DND-41 (cell line): ENCODE results near the gene SLC5A6.
A peak's percentile ranks its signal among the peaks of the same experiment; 100 is the strongest.

Experiments used
- ATAC-seq: fragments of 200-7000 bp; cut with Tn5 transposase; 3 replicates; pipeline ENCODE4 v1.9.1; 2021; ENCODE audit warnings: low read depth; ENCODE audit not compliant: insufficient read depth
- DNase-seq: peaks from one replicate; pipeline ENCODE4 v3.0.0-alpha.2; 2020
- H2AFZ ChIP-seq: 2 replicates; pipeline ENCODE4 v1.6.0; 2012; ENCODE audit warnings: low read depth, low read length
- H3K27ac ChIP-seq: 2 replicates; pipeline ENCODE4 v1.5.1; 2012; ENCODE audit warnings: low read length, inconsistent platforms
- H3K27me3 ChIP-seq: fragments of 200-600 bp; sonication (generic); 2 replicates; pipeline ENCODE4 v1.6.0; 2012; ENCODE audit warnings: low read length, mild to moderate bottlenecking, inconsistent platforms; ENCODE audit not compliant: insufficient read depth, poor library complexity
- H3K36me3 ChIP-seq: 2 replicates; pipeline ENCODE4 v1.5.1; 2012; ENCODE audit warnings: low read length, inconsistent platforms; ENCODE audit not compliant: insufficient read depth
- H3K4me1 ChIP-seq: 2 replicates; pipeline ENCODE4 v1.5.1; 2012; ENCODE audit warnings: mild to moderate bottlenecking, low read length; ENCODE audit not compliant: insufficient read depth
- H3K4me2 ChIP-seq: 2 replicates; pipeline ENCODE4 v1.6.0; 2012; ENCODE audit warnings: mild to moderate bottlenecking, moderate library complexity, low read length, inconsistent platforms; ENCODE audit not compliant: insufficient read depth
- H3K4me3 ChIP-seq, 2 experiments: fragments of 200-600 bp in 1 of 2; shearing (Covaris generic) in 1 of 2; 2 replicates each; pipeline ENCODE4 v1.5.1; 2012 to 2016; ENCODE audit warnings: inconsistent platforms in 2 of 2, low read length in 2 of 2, mild to moderate bottlenecking in 2 of 2, low read depth in 1 of 2, moderate library complexity in 1 of 2
- H3K79me2 ChIP-seq: 2 replicates; pipeline ENCODE4 v1.6.0; 2012; ENCODE audit warnings: low read length, inconsistent platforms; ENCODE audit not compliant: insufficient read depth
- H3K9ac ChIP-seq: 2 replicates; pipeline ENCODE4 v1.6.0; 2012; ENCODE audit warnings: low read depth, mild to moderate bottlenecking, inconsistent platforms, low read length, moderate library complexity
- H3K9me3 ChIP-seq: 2 replicates; pipeline ENCODE4 v1.5.1; 2012; ENCODE audit warnings: low read length, moderate library complexity, mild to moderate bottlenecking, inconsistent platforms; ENCODE audit not compliant: insufficient read depth, severe bottlenecking
- H4K20me1 ChIP-seq: 2 replicates; pipeline ENCODE4 v1.6.0; 2012; ENCODE audit warnings: low read length; ENCODE audit not compliant: insufficient read depth
- EZH2 ChIP-seq: IDR thresholded peaks from 3 replicates; pipeline ENCODE4 v1.6.1; 2012; ENCODE audit warnings: borderline replicate concordance, low read depth, mild to moderate bottlenecking, moderate library complexity, low read length, inconsistent platforms; ENCODE audit not compliant: severe bottlenecking
- TF ChIP-seq, protein P1 (sequence below): IDR thresholded peaks from 2 replicates; pipeline ENCODE4 v1.5.1; 2012; ENCODE audit warnings: borderline replicate concordance, low read length, moderate library complexity, mild to moderate bottlenecking; ENCODE audit not compliant: poor library complexity, severe bottlenecking; ENCODE audit errors: extremely low read depth

The SLC5A6 gene

DNA sequence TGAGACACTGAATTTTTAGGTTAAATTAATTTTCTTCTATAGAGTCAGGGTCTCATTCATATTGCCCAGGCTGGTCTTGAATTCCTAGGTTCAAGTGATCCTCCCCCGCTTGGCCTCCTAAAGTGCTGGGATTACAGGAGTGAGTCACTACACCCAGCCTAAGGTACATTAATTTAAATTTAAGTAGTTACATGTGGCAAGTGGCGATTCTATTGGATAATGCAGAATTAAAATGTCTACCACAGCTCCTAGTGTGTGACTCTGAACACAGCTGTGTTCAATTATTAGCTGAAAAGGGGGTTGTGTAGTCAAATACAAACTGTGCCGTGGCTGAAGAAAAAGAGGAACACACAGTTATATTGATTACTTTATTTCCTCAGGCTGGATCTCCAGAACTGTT is 2.9 kb upstream of the SLC5A6 start:
- Histone ChIP-seq H3K27me3 (no peaks in the 10 kb centered on the region), H3K4me1 (peaks cover 58% of the 10 kb centered on the region), H3K9ac (no peak overlapping the region), H3K4me2 (no peak overlapping the region), H3K36me3 (peaks cover 44% of the 10 kb centered on the region), H3K9me3 (no peaks in the 10 kb centered on the region), H3K27ac (no peak overlapping the region), H2AFZ (no peak overlapping the region), H3K79me2 (peaks cover 63% of the 10 kb centered on the region), H4K20me1 (no peaks in the 10 kb centered on the region), H3K4me3 (no peak overlapping the region)
- TF ChIP-seq, protein P1, sequence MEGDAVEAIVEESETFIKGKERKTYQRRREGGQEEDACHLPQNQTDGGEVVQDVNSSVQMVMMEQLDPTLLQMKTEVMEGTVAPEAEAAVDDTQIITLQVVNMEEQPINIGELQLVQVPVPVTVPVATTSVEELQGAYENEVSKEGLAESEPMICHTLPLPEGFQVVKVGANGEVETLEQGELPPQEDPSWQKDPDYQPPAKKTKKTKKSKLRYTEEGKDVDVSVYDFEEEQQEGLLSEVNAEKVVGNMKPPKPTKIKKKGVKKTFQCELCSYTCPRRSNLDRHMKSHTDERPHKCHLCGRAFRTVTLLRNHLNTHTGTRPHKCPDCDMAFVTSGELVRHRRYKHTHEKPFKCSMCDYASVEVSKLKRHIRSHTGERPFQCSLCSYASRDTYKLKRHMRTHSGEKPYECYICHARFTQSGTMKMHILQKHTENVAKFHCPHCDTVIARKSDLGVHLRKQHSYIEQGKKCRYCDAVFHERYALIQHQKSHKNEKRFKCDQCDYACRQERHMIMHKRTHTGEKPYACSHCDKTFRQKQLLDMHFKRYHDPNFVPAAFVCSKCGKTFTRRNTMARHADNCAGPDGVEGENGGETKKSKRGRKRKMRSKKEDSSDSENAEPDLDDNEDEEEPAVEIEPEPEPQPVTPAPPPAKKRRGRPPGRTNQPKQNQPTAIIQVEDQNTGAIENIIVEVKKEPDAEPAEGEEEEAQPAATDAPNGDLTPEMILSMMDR = no peak
- no peak for TF ChIP-seq EZH2
- ATAC-seq = no peak
- DNase-seq = no peak

DNA sequence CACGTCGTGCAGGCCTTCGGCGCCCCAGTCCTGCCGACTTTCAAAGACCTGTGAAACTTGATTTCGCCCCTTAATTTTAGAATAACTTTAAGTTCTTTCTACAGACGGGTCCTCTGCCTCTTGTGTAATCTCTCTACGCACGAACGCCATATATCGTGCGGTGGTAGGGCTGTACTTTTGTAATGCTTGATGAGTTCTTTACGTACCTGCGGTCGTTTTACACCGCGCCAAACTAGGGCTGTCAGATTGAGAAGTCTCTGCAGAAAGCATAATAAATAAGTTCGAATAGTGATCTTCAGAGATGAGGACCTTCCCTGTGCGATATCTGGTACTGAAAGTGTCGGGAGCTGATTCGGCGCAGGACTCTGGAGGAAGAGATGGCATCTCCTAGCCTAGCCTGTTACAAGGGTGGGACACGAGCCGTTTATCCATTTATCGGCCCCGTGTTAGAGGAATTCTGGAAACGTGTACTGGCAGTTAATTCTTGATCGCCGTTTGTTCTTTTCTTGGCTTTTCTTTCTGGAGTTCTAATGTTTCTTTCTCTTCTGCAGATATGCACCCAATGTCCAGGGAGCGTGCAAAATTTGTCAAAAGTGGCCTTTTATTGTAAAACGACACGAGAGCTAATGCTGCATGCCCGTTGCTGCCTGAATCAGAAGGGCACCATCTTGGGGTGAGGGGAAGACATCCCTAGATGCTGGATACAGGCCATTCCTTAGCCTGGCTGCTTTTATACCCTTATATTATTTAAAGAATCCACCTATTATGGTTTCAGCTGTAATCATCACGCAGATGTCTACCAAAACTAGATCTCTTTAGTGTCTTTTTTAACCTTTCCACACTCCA is 781 bp upstream of the SLC5A6 start:
- peak; percentile 15 for DNase-seq
- Histone ChIP-seq H3K9ac (peak overlapping the region; percentile 82), H3K9me3 (no peaks in the 10 kb centered on the region), H3K4me3 (peak overlapping the region; percentile 41 to 62), H4K20me1 (0 out of 2 replicates have a peak, but pooled peaks cover 2% of the 10 kb centered on the region), H3K4me2 (peak overlapping the region; percentile 81), H2AFZ (peak overlapping the region; percentile 80), H3K27ac (peak overlapping the region; percentile 99), H3K36me3 (peaks cover 49% of the 10 kb centered on the region), H3K79me2 (peaks cover 53% of the 10 kb centered on the region), H3K27me3 (no peaks in the 10 kb centered on the region), H3K4me1 (peaks cover 59% of the 10 kb centered on the region)
- TF ChIP-seq EZH2 = no peak
- TF ChIP-seq, protein P1 = no peak
- ATAC-seq = peak; percentile 15

DNA sequence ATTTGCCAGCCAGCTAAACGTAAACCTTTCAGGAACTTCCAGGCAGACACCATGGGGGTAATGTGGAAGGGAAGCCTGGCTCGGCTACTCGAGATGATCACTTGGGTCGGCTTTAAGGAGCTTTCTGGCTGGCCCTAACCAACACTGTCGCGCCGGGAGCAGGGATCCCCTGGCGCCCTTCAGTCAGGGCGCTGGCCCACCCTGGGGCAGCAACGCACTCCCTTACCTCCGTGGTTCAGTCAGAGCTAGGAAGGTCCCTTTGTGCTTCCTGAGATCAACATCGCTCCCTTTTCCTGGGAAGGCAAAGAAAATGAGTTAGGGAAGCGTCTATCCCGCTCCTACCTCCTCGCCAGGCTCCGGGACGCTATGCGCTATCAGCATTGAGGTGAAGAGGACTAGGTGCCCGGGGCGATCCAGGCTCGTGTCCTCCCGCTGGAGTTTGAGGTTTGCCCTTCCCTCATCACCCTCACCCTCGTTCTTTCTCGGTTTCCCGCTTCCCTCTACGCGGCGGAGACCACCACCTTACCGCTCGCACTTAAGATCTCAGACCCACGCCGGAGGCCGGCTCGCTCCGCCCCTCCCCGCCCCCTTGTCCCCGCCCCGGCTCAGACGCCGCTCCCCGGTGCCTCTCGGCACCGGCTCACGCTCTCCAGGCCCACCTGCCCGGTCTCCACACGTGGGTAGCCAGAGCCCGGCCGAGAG is 676 bp downstream of the SLC5A6 start:
- H3K79me2 ChIP-seq = peaks cover 39% of the 10 kb centered on the region
- no peak for TF ChIP-seq EZH2
- TF ChIP-seq, protein P1 = no peak
- H3K4me3 ChIP-seq = peak overlapping the region; percentile 41 to 62
- H3K27ac ChIP-seq = peak overlapping the region; percentile 99
- H3K9ac ChIP-seq = peak overlapping the region; percentile 82
- peaks cover 50% of the 10 kb centered on the region for H3K4me1 ChIP-seq
- H3K36me3 ChIP-seq = peaks cover 55% of the 10 kb centered on the region
- no peaks in the 10 kb centered on the region for H3K9me3 ChIP-seq
- H3K4me2 ChIP-seq = peak overlapping the region; percentile 81
- H4K20me1 ChIP-seq = 0 out of 2 replicates have a peak, but pooled peaks cover 2% of the 10 kb centered on the region
- H2AFZ ChIP-seq = peak overlapping the region; percentile 80
- DNase-seq (no peak), ATAC-seq (peak; percentile 5)
- H3K27me3 ChIP-seq = no peaks in the 10 kb centered on the region
